Hematopoietic multipotent progenitor cell (in vitro differentiated cells): ENCODE measurements around the gene SLC16A13. TPM values are rescaled to one million over a fixed set of nuclear protein-coding genes. Genes with fewer than 3 reads are reported as not detected.

Experiments
- small RNA-seq: library from RNA; depleted of rRNA; stranded (forward); fragments of <200 nt; gene quantifications from one replicate; pipeline ENCODE3, GENCODE V24; 2012
- total RNA-seq: library from RNA; depleted of rRNA; stranded (reverse); fragments of >200 nt; gene quantifications from one replicate; pipeline ENCODE4 v1.2.3, GENCODE V29; 2012

The SLC16A13 gene
- total RNA-seq, 1 donor: 3.0 TPM

Small RNA genes within 50 kb of the gene (small RNA-seq; reads per million reads assigned to genes)
- gene AC120057.1: not detected

Other genes starting within 250 kb of the SLC16A13 start
- 0.27 TPM for gene TEKT1, start 204.3 kb upstream of the SLC16A13 start, total RNA-seq
- gene ALOX12, start 40.0 kb upstream of the SLC16A13 start, total RNA-seq: 4.3 TPM
- 43.4 TPM for gene RNASEK, start 23.4 kb upstream of the SLC16A13 start, total RNA-seq
- 17.8 TPM for gene BCL6B, start 13.0 kb upstream of the SLC16A13 start, total RNA-seq
- 0.54 TPM for gene SLC16A11, start 8.1 kb downstream of the SLC16A13 start, total RNA-seq
- gene CLEC10A, start 44.2 kb downstream of the SLC16A13 start, total RNA-seq: under 0.01 TPM
- gene ASGR2, start 78.8 kb downstream of the SLC16A13 start, total RNA-seq: 0.54 TPM
- gene ASGR1, start 143.4 kb downstream of the SLC16A13 start, total RNA-seq: 7.3 TPM
- 26.9 TPM for gene DLG4, start 183.8 kb downstream of the SLC16A13 start, total RNA-seq
- gene ACADVL, start 183.9 kb downstream of the SLC16A13 start, total RNA-seq: 191 TPM
- gene DVL2, start 198.5 kb downstream of the SLC16A13 start, total RNA-seq: 78.6 TPM
- gene PHF23, start 203.4 kb downstream of the SLC16A13 start, total RNA-seq: 24.2 TPM
- 121 TPM for gene GABARAP, start 206.4 kb downstream of the SLC16A13 start, total RNA-seq
- gene CTDNEP1, start 215.7 kb downstream of the SLC16A13 start, total RNA-seq: 62.7 TPM
- gene ELP5, start 216.2 kb downstream of the SLC16A13 start, total RNA-seq: 54.7 TPM
- gene CLDN7, start 226.5 kb downstream of the SLC16A13 start, total RNA-seq: 9.7 TPM
- gene SLC2A4, start 245.7 kb downstream of the SLC16A13 start, total RNA-seq: 1.9 TPM